Lung (tissue), 12 donors: ENCODE data around the gene GPRC6A. TPM values are rescaled to one million over a fixed set of nuclear protein-coding genes. Genes with fewer than 3 reads are reported as not detected.

Experiments
- ATAC-seq: fragments of 200-7000 bp; cut with Tn5 transposase; one replicate; pipeline ENCODE4 v1.9.1; 2020; ENCODE audit warnings: moderate number of reproducible peaks; ENCODE audit not compliant: insufficient read depth, low FRiP score
- DNase-seq, 3 donors: peaks; one replicate each; pipeline ENCODE4 v3.0.0-alpha.2; 2013 to 2017
- H3K27ac ChIP-seq, 2 donors: one replicate each; pipeline ENCODE4 v1.5.1; 2013; ENCODE audit warnings: mild to moderate bottlenecking in 2 of 2, moderate library complexity in 2 of 2, control low read depth in 1 of 2, inconsistent platforms in 1 of 2, low read depth in 1 of 2, low read length in 1 of 2
- H3K27me3 ChIP-seq, 3 donors: one replicate each; pipeline ENCODE4 v1.5.1; 2013; ENCODE audit warnings: low read length in 2 of 3; ENCODE audit not compliant: control insufficient read depth in 3 of 3, insufficient read depth in 3 of 3
- H3K36me3 ChIP-seq, 4 donors: one replicate each; pipeline ENCODE4 v1.5.1; 2013; ENCODE audit warnings: low read length in 4 of 4, mild to moderate bottlenecking in 1 of 4, moderate library complexity in 1 of 4; ENCODE audit not compliant: control insufficient read depth in 4 of 4, insufficient read depth in 4 of 4
- H3K4me1 ChIP-seq, 5 donors: one replicate each; pipeline ENCODE4 v1.5.1; 2013; ENCODE audit warnings: low read length in 5 of 5, mild to moderate bottlenecking in 2 of 5, moderate library complexity in 1 of 5; ENCODE audit not compliant: control insufficient read depth in 5 of 5, insufficient read depth in 5 of 5
- H3K4me3 ChIP-seq: one replicate; pipeline ENCODE4 v1.5.1; 2013; ENCODE audit warnings: mild to moderate bottlenecking, control low read depth, moderate library complexity
- H3K9ac ChIP-seq, 2 donors: one replicate each; pipeline ENCODE4 v1.5.1; 2013; ENCODE audit warnings: low read length in 2 of 2, control low read depth in 1 of 2; ENCODE audit not compliant: insufficient read depth in 1 of 2
- H3K9me3 ChIP-seq, 4 donors: one replicate each; pipeline ENCODE4 v1.5.1; 2013; ENCODE audit warnings: low read length in 3 of 4, mild to moderate bottlenecking in 1 of 4, moderate library complexity in 1 of 4; ENCODE audit not compliant: control insufficient read depth in 4 of 4, insufficient read depth in 3 of 4
- WGBS, 2 donors: extraction: QIAGEN DNeasy Blood & Tissue Kit; methylation state at CpG; one replicate each; pipeline ENCODE4 v1.1.7; 2013; 5-methylcytosine and 5-hydroxymethylcytosine counted together
- polyA plus RNA-seq, 2 donors: library from polyadenylated mRNA; stranded (reverse); fragments of 200-250 nt; gene quantifications; one replicate each; pipeline ENCODE4 v1.2.1, GENCODE V29; 2013
- total RNA-seq, 2 donors: library from RNA; depleted of rRNA in 1 of 2; stranded (reverse); fragments of >200 nt in 1 of 2; gene quantifications; one replicate each; pipeline ENCODE4 v1.2.1, GENCODE V29; 2014 to 2021
- TF ChIP-seq, protein P1 (sequence below): IDR thresholded peaks from 2 replicates; pipeline ENCODE4 v1.5.1; 2012; ENCODE audit warnings: mild to moderate bottlenecking; ENCODE audit errors: control extremely low read depth, extremely low read depth
- donor health status: control.
- donor health status: control.
- donor health status: Bipolar disorder and iron deficiency.
- donor health status: healthy.
- donor health status: DM: yes; HTN: yes; CAD: no.

GPRC6A gene
- total and polyA plus RNA-seq, 4 donors: not detected

- Histone ChIP-seq H3K4me3 (no peak overlapping the region), H3K9me3 (no peaks in the 10 kb centered on the region), H3K4me1 (peaks cover 0 to 32% (median 0%) of the 10 kb centered on the region in 5 donors), H3K36me3 (peaks cover 0 to 11% (median 6%) of the 10 kb centered on the region in 4 donors), H3K9ac (no peak overlapping the region), H3K27me3 (peaks cover 0 to 2% (median 0%) of the 10 kb centered on the region in 3 donors), H3K27ac (no peak overlapping the region)
- DNase-seq (peak in 2 of 3 donors; percentile 23 to 41), ATAC-seq (no peak)
- TF ChIP-seq, protein P1, sequence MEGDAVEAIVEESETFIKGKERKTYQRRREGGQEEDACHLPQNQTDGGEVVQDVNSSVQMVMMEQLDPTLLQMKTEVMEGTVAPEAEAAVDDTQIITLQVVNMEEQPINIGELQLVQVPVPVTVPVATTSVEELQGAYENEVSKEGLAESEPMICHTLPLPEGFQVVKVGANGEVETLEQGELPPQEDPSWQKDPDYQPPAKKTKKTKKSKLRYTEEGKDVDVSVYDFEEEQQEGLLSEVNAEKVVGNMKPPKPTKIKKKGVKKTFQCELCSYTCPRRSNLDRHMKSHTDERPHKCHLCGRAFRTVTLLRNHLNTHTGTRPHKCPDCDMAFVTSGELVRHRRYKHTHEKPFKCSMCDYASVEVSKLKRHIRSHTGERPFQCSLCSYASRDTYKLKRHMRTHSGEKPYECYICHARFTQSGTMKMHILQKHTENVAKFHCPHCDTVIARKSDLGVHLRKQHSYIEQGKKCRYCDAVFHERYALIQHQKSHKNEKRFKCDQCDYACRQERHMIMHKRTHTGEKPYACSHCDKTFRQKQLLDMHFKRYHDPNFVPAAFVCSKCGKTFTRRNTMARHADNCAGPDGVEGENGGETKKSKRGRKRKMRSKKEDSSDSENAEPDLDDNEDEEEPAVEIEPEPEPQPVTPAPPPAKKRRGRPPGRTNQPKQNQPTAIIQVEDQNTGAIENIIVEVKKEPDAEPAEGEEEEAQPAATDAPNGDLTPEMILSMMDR: no peak
- WGBS, 2 donors: 93 to 94% methylated on average over 1 of the region's 1 CpG
These were observed 66.6 kb downstream of the GPRC6A start for GRCh38 chr6:116762235-116762634.

DNA sequence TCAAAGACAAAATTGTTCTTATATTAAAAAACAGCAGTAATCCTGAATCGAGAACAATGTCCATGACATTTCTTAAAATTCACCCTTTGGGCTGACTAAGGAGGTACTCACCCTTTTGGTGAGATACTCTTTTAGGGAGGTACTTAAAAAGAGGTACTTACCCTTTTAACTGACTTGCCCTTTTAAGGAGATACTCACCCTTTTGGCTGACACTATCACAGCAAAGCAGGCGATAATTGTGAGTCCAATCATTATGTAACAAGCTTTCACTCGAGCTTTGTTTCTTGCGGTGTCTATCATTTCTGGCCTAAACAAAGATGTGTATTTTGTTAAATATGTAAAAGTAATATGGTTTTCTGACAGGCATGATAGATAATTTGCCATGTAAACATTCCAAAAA lies 67.1 kb downstream of the GPRC6A start:
- 76 to 86% methylated on average over 4 of the region's 4 CpGs for WGBS, 2 donors
- no peak overlapping the region for H3K9ac ChIP-seq
- no peaks in the 10 kb centered on the region for H3K9me3 ChIP-seq
- H3K4me3 ChIP-seq: no peak overlapping the region
- ATAC-seq (no peak), DNase-seq (peak in 1 of 3 donors; percentile 17)
- no peak overlapping the region for H3K27ac ChIP-seq
- peaks cover 0 to 2% (median 0%) of the 10 kb centered on the region in 3 donors for H3K27me3 ChIP-seq
- H3K4me1 ChIP-seq: peaks cover 0 to 27% (median 0%) of the 10 kb centered on the region in 5 donors
- peaks cover 0 to 13% (median 6%) of the 10 kb centered on the region in 4 donors for H3K36me3 ChIP-seq
- TF ChIP-seq, protein P1: no peak

GRCh38 chr6:116745176-116745575 lies 83.7 kb downstream of the GPRC6A start:
- WGBS, 2 donors: 73 to 76% methylated on average over 5 of the region's 5 CpGs
- DNase-seq (peak in 2 of 3 donors; percentile 52 to 58), ATAC-seq (no peak)
- Histone ChIP-seq H3K9me3 (peaks cover 0 to 2% (median 0%) of the 10 kb centered on the region in 4 donors), H3K36me3 (peaks cover 0 to 4% (median 0%) of the 10 kb centered on the region in 4 donors), H3K4me1 (peaks cover 0 to 6% (median 0%) of the 10 kb centered on the region in 5 donors), H3K27ac (no peak overlapping the region), H3K27me3 (no peaks in the 10 kb centered on the region), H3K4me3 (no peak overlapping the region), H3K9ac (no peak overlapping the region)
- TF ChIP-seq, protein P1: no peak

Other genes with a start within 250 kb of the GPRC6A start
- 10 to 100 TPM; 20.6 to 46.1 TPM for gene RSPH4A, start 212.6 kb downstream of the GPRC6A start, total RNA-seq
- gene RSPH4A, start 212.6 kb downstream of the GPRC6A start, polyA plus RNA-seq: 1 to 10 TPM; 5.4 to 9.0 TPM
- 10 to 100 TPM in 1 of 2 donors, 1 to 10 TPM in 1; 8.3 to 23.5 TPM for gene ZUP1, start 160.3 kb downstream of the GPRC6A start, total RNA-seq
- 10 to 100 TPM in 1 of 2 donors, 1 to 10 TPM in 1; 6.4 to 17.0 TPM for gene ZUP1, start 160.3 kb downstream of the GPRC6A start, polyA plus RNA-seq
- gene KPNA5, start 147.9 kb downstream of the GPRC6A start, total RNA-seq: 10 to 100 TPM; 11.2 to 34.3 TPM
- gene KPNA5, start 147.9 kb downstream of the GPRC6A start, polyA plus RNA-seq: 1 to 10 TPM; 2.2 to 3.4 TPM
- 10 to 100 TPM in 1 of 2 donors, 1 to 10 TPM in 1; 4.7 to 64.4 TPM for gene FAM162B, start 63.4 kb downstream of the GPRC6A start, total RNA-seq
- gene FAM162B, start 63.4 kb downstream of the GPRC6A start, polyA plus RNA-seq: 1 to 10 TPM; 3.9 to 5.1 TPM
- gene RFX6, start 48.2 kb upstream of the GPRC6A start, total RNA-seq: 1 to 10 TPM in 1 of 2 donors, not detected in 1; 1.5 TPM
- gene RFX6, start 48.2 kb upstream of the GPRC6A start, polyA plus RNA-seq: under 1 TPM in 1 of 2 donors, not detected in 1; 0.01 TPM